ENCODE measurements around the gene SMIM10L2A. TPM values are rescaled to one million over a fixed set of nuclear protein-coding genes. Genes with fewer than 3 reads are reported as not detected.

SMIM10L2A gene
- total RNA-seq, 3 donors from 2014 or later, result 0.39 to 1.1 (median 0.58) TPM

GRCh38 chrX:135432881-135433521, 11.3 kb downstream of the SMIM10L2A start:
- H3K4me3 ChIP-seq, result no peak overlapping the region
- no peaks in the 10 kb centered on the region for H3K36me3 ChIP-seq (ENCODE audit: low read depth)
- TF ChIP-seq CTCF (IDR thresholded peaks at IDR 0.05), result no peak
- ATAC-seq, result no peak
- no peaks in the 10 kb centered on the region for H3K4me1 ChIP-seq (ENCODE audit: low read depth)
- H3K9me3 ChIP-seq, result no peaks in the 10 kb centered on the region
- intact Hi-C loops (cut with DNase I, micrococcal nuclease), result no loop called here
- DNase-seq, result no peak

GRCh38 chrX:135433531-135434257, 11.9 kb downstream of the SMIM10L2A start:
- ATAC-seq (no peak), DNase-seq (no peak)
- H3K4me1 ChIP-seq (ENCODE audit: low read depth), result no peaks in the 10 kb centered on the region
- H3K4me3 ChIP-seq, result no peak overlapping the region
- no peaks in the 10 kb centered on the region for H3K36me3 ChIP-seq (ENCODE audit: low read depth)
- no peak for TF ChIP-seq CTCF (IDR thresholded peaks at IDR 0.05)
- H3K9me3 ChIP-seq, result no peaks in the 10 kb centered on the region
- intact Hi-C loops (cut with DNase I, micrococcal nuclease), result no loop called here

DNA sequence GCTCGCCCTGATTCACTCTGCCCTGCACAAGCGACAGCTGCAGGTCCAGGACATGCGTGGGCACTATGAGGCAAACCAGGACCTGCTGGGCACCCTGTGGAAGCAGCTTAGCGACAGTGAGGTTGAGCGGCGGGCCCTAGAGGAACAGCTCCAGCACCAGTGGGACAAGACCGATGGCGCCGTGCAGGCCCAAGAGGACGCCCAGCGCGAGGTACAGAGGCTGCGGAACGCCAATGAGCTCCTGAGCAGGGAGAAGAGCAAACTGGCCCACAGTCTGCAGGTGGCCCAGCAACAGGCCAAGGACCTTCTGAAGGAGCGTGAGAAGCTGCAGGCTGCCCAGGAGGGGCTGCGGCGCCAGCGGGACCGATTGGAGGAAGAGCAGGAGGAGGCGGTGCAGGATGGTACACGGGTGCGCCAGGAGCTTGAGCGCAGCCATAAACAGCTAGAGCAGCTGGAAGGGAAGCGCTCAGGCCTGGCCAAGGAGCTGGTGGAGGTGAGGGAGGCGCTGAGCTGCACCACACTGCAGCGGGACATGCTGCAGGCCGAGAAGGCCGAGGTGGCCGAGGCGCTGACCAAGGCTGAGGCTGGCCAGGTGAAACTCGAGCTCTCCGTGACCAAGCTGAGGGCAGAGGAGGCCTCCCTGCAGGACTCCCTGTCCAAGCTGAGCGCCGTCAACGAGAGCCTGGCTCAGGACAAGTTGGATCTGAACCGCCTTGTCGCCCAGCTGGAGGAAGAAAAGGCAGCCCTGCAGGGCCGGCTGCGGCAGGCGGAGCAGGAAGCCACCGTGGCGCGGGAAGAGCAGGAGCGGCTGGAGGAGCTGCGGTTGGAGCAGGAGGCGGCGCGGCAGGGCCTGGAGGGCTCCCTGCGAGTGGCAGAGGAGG, 12.8 kb downstream of the SMIM10L2A start:
- H3K9me3 ChIP-seq, result no peaks in the 10 kb centered on the region
- no peak for DNase-seq
- TF ChIP-seq CTCF (IDR thresholded peaks at IDR 0.05), result no peak
- ATAC-seq, result no peak
- H3K4me3 ChIP-seq, result no peak overlapping the region
- H3K4me1 ChIP-seq (ENCODE audit: low read depth), result no peaks in the 10 kb centered on the region
- intact Hi-C loops (cut with DNase I, micrococcal nuclease), result no loop called here
- no peaks in the 10 kb centered on the region for H3K36me3 ChIP-seq (ENCODE audit: low read depth)

DNA sequence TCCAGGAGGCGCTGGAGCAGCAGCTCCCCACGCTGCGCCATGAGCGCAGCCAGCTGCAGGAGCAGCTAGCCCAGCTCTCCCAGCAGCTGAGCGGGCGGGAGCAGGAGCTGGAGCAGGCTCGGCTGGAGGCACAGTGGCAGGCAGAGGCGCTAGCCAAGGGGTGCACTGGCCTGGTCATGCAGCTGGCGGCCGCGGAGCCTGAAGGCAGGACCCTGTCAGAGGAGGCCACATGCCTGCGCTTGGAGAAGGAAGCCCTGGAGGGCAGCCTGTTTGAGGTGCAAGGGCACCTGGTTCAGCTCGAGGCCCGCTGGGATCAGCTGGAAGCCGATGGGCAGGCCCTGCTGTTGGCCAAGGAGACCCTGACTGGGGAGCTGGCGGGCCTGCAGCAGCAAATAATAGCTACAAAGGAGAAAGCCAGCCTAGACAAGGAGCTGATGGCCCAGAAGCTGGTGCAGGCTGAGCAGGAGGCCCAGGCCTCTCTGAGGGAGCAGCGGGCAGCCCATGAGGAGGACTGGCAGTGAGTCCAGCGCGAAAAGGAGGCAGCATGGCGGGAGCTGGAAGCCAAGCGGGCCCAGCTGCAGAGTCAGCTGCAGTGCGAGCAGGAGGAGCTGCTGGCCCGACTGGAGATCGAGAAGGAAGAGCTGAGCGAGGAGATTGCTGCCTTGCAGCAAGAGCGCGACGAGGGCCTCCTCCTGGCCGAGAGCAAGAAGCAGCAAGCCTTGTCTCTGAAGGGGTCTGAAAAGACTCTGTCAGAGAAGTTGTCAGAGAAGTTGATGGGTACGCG, 13.6 kb downstream of the SMIM10L2A start:
- no peak for TF ChIP-seq CTCF (IDR thresholded peaks at IDR 0.05)
- Histone ChIP-seq H3K9me3 (no peaks in the 10 kb centered on the region), H3K4me3 (no peak overlapping the region), H3K36me3 (ENCODE audit: low read depth) (no peaks in the 10 kb centered on the region), H3K4me1 (ENCODE audit: low read depth) (no peaks in the 10 kb centered on the region)
- ATAC-seq (no peak), DNase-seq (no peak)
- intact Hi-C loops (cut with DNase I, micrococcal nuclease), result no loop called here

DNA sequence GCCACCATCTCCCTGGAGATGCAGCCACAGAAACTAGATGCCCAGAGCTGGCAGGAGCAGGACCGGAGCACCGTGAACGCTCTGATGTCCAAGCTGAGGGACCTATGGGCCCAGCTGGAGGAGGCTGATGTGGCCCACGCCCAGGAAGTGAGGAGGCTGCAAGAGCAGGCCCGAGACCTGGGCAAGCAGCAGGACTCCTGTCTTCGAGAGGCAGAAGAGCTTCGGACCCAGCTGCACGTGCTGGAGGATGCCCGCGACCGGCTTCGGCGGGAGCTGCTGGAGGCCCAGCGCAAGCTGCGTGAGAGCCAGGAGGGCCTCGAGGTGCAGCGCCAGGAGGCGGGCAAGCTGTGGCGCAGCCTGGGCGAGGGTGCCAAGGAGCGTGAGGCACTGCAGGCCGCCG, 14.2 kb downstream of the SMIM10L2A start:
- Histone ChIP-seq H3K4me3 (no peak overlapping the region), H3K9me3 (no peaks in the 10 kb centered on the region), H3K4me1 (ENCODE audit: low read depth) (no peaks in the 10 kb centered on the region), H3K36me3 (ENCODE audit: low read depth) (no peaks in the 10 kb centered on the region)
- ATAC-seq (no peak), DNase-seq (no peak)
- intact Hi-C loops (cut with DNase I, micrococcal nuclease), result no loop called here
- no peak for TF ChIP-seq CTCF (IDR thresholded peaks at IDR 0.05)

Measured in mucosa of descending colon (tissue), 3 donors.